ENCODE data around the gene ERF. TPM values are rescaled to one million over a fixed set of nuclear protein-coding genes. Genes with fewer than 3 reads are reported as not detected.

ERF gene
- total and polyA plus RNA-seq, 4 donors: 24.2 to 53.6 (median 43.0) TPM

DNA sequence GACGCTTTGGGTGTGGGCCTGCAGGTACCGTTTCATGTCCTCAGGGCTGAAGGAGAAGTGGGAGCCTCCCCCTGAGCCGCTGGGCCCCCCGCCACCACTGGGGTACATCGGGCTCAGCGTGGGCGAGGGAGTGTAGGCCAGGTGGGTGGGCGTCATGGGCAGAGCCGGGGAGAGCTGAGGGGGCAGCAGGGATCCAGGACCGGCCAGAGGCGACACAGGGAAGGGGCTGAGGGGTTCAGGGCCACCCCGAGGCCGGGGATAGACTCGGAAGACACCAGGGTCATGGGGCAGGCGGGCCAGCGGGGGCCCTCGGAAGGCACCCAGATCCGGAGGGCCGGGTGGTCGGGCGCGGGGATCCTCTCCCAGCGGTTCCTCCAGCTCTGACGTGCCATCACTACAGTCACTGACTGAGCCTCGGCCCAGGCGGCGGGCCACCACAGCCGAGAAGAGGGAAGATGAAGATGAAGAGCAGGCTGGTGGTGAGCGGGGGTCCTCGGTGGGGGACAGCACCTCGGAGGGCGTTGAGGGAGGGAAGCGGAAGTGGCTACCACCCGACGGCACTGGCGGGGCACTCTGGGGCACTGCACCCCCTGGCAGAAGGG, 5.7 kb downstream of the ERF start:
- ATAC-seq (ENCODE audit: insufficient read depth, low FRiP score) (no peak), DNase-seq (no peak)
- H3K4me1 ChIP-seq (ENCODE audit: control insufficient read depth in 5 of 5, insufficient read depth in 5 of 5, low read length in 5 of 5): peaks cover 12 to 43% (median 25%) of the 10 kb centered on the region in 5 donors
- peaks cover 7 to 19% (median 16%) of the 10 kb centered on the region in 4 donors for H3K36me3 ChIP-seq (ENCODE audit: control insufficient read depth in 4 of 4, insufficient read depth in 4 of 4, low read length in 4 of 4)
- 85 to 88% methylated on average over 35 to 36 of the region's 36 CpGs for WGBS, 2 donors
- no peaks in the 10 kb centered on the region for H3K27me3 ChIP-seq (ENCODE audit: control insufficient read depth in 3 of 3, insufficient read depth in 3 of 3, low read length in 2 of 3)
- H3K4me3 ChIP-seq: no peak overlapping the region
- no peak overlapping the region for H3K27ac ChIP-seq (ENCODE audit: low read depth in 1 of 2, low read length in 1 of 2)
- TF ChIP-seq, protein P1, sequence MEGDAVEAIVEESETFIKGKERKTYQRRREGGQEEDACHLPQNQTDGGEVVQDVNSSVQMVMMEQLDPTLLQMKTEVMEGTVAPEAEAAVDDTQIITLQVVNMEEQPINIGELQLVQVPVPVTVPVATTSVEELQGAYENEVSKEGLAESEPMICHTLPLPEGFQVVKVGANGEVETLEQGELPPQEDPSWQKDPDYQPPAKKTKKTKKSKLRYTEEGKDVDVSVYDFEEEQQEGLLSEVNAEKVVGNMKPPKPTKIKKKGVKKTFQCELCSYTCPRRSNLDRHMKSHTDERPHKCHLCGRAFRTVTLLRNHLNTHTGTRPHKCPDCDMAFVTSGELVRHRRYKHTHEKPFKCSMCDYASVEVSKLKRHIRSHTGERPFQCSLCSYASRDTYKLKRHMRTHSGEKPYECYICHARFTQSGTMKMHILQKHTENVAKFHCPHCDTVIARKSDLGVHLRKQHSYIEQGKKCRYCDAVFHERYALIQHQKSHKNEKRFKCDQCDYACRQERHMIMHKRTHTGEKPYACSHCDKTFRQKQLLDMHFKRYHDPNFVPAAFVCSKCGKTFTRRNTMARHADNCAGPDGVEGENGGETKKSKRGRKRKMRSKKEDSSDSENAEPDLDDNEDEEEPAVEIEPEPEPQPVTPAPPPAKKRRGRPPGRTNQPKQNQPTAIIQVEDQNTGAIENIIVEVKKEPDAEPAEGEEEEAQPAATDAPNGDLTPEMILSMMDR (IDR thresholded peaks at IDR 0.05; ENCODE audit: control extremely low read depth, extremely low read depth): no peak
- no peak overlapping the region for H3K9ac ChIP-seq (ENCODE audit: insufficient read depth in 1 of 2, low read length in 2 of 2)
- H3K9me3 ChIP-seq (ENCODE audit: control insufficient read depth in 4 of 4, insufficient read depth in 3 of 4, low read length in 3 of 4): no peaks in the 10 kb centered on the region

DNA sequence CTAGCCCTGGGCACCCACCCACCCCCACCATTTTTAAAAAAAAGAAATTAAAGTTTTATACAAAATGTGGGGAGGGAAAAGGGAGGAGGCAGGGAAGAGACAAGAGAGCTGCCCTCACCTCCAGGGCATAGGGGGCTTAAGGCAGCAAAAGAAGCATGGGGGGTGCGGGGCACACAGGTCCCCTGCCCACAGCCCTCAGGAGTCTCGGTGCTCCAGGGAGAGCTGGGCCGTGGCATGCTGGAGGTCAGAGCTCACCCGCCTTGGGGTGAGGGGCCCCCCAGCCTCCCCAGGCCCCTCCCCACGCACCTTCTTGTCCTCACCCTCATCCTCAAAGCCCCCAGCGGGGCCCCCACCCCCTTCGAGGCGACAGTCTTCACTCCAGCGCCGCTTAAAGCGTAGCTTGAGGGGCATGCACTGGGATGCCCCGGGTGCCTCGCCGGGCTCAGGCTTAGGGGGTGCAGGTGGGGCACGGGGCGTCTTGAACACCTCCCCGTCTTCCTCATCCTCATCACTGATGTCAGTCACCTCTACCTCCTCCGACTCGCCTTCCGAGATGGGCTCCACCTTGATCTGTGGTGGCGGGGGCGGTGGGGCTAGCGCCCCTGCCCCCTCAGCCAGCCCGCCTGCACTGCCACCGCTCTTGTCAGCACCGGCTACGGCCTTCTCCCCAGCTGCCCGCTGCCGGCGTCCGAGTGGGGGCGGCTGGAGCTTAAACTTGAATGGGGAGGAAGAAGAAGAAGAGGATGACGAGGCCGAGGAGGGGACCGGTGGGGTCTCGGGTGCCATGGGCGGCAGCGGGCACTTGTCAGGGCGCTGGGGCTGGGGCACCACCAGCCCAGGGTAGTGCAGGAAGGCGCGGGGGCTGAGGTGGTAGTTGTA, 6.4 kb downstream of the ERF start:
- Histone ChIP-seq H3K9me3 (ENCODE audit: control insufficient read depth in 4 of 4, insufficient read depth in 3 of 4, low read length in 3 of 4) (no peaks in the 10 kb centered on the region), H3K36me3 (ENCODE audit: control insufficient read depth in 4 of 4, insufficient read depth in 4 of 4, low read length in 4 of 4) (peaks cover 7 to 19% (median 16%) of the 10 kb centered on the region in 4 donors), H3K4me3 (no peak overlapping the region), H3K9ac (ENCODE audit: insufficient read depth in 1 of 2, low read length in 2 of 2) (no peak overlapping the region), H3K27ac (ENCODE audit: low read depth in 1 of 2, low read length in 1 of 2) (no peak overlapping the region), H3K27me3 (ENCODE audit: control insufficient read depth in 3 of 3, insufficient read depth in 3 of 3, low read length in 2 of 3) (no peaks in the 10 kb centered on the region), H3K4me1 (ENCODE audit: control insufficient read depth in 5 of 5, insufficient read depth in 5 of 5, low read length in 5 of 5) (peaks cover 12 to 50% (median 25%) of the 10 kb centered on the region in 5 donors)
- TF ChIP-seq, protein P1 (IDR thresholded peaks at IDR 0.05; ENCODE audit: control extremely low read depth, extremely low read depth): no peak
- ATAC-seq (ENCODE audit: insufficient read depth, low FRiP score): no peak
- WGBS, 2 donors: 90 to 95% methylated on average over 33 to 41 of the region's 41 CpGs
- DNase-seq: no peak

DNA sequence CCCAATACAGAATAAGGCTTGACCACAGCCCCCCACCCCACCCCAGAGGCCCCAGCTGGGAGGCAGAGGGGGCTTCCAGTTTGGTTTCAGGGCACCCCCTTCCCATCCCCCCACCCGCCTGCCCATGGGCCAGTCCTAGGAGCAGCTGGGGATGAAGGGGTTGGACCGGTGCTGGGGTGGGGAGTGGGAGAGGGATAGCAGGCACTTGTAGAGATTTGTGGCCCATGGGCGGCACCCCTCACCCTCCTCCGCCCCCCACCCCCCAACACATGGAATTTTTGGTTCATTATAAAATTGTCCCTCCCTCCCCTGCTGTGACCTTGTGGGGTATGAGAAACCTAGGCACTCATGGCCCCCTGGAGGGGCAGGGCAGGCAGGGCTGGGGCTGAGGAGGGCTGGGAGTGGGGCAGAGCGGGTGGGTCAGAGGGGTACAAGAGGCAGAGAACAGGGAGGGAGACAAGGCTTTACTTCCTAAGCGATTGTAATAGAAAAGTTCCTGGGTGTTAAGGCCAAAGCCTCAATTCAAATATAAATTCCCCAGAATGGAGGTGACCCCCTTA, 7.2 kb downstream of the ERF start:
- ATAC-seq (ENCODE audit: insufficient read depth, low FRiP score) (no peak), DNase-seq (no peak)
- 93% methylated on average over 6 of the region's 6 CpGs for WGBS, 2 donors
- Histone ChIP-seq H3K4me1 (ENCODE audit: control insufficient read depth in 5 of 5, insufficient read depth in 5 of 5, low read length in 5 of 5) (peaks cover 12 to 49% (median 23%) of the 10 kb centered on the region in 5 donors), H3K27me3 (ENCODE audit: control insufficient read depth in 3 of 3, insufficient read depth in 3 of 3, low read length in 2 of 3) (no peaks in the 10 kb centered on the region), H3K9ac (ENCODE audit: insufficient read depth in 1 of 2, low read length in 2 of 2) (no peak overlapping the region), H3K9me3 (ENCODE audit: control insufficient read depth in 4 of 4, insufficient read depth in 3 of 4, low read length in 3 of 4) (no peaks in the 10 kb centered on the region), H3K36me3 (ENCODE audit: control insufficient read depth in 4 of 4, insufficient read depth in 4 of 4, low read length in 4 of 4) (peaks cover 7 to 19% (median 16%) of the 10 kb centered on the region in 4 donors), H3K4me3 (no peak overlapping the region), H3K27ac (ENCODE audit: low read depth in 1 of 2, low read length in 1 of 2) (no peak overlapping the region)
- TF ChIP-seq, protein P1 (IDR thresholded peaks at IDR 0.05; ENCODE audit: control extremely low read depth, extremely low read depth): no peak
